NOMO-1 (cell line): ENCODE results near the gene TENM3.
"Not testable (repeated sequence)": the region's sequence is repeated elsewhere in the genome, so short reads cannot be mapped to it uniquely, and the experiment has no call there.

Experiments
- DNase-seq, 2 experiments: peaks; one replicate each; lab custom pipeline; 2025; ENCODE audit not compliant: unreplicated experiment in 2 of 2; lab: John Stamatoyannopoulos, UW

The TENM3 gene

DNA sequence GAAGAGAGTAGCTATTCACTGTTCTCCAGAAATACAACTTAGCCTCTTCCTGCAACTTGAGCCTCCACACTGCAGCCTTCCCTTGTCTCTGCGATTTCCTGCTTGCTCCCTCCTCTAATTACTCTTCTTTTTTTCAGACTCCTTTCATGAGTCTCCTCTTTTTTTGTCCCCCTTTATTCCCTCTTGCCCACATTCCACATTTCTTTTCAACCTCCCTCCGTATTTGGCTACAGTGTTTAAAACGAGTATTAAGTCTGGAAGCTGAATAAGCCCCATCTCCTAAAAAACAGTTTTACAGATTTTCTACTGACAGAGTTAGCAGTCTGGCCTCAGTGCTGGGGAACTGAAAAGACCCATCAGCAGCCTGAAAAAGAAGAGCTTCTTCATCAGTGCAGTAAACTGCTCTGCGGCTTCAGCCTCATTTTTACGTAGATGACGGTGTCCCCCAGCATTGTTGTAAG lies 141.5 kb downstream of the TENM3 start:
- DNase-seq: no peak

DNA sequence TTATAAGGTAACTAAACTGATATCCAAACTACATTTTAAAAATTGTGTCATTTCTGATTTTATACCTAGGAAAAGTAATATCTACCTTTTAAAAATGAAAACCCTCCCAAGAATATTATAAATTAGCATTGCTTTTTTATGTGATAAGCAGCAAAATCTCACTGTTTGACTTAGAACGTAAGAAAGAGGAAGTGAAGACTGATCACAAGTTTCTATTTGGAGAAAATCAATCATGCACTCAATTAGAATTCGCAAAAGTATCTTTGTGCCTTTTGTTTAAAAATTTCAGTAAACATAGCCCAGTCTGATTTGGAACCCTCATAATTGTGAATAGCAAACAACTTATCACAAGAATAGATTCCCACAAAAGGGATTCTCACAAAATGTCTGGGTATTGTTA lies 142.7 kb downstream of the TENM3 start:
- no peak for DNase-seq

DNA sequence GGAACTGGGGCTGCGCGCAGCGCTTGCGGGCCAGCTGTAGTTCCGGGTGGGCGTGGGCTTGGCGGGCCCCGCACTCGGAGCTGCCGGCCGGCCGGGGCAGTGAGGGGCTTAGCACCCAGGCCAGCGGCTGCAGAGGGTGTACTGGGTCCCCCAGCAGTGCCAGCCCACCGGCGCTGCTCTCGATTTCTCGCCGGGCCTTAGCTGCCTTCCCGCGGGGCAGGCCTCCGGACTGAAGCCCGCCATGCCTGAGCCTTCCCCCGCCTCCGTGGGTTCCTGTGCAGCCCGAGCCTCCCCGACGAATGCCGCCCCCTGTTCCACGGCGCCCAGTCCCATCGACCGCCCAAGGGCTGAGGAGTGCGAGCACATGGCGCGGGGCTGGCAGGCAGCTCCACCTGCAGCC lies 143.4 kb downstream of the TENM3 start:
- not testable (repeated sequence) for DNase-seq

DNA sequence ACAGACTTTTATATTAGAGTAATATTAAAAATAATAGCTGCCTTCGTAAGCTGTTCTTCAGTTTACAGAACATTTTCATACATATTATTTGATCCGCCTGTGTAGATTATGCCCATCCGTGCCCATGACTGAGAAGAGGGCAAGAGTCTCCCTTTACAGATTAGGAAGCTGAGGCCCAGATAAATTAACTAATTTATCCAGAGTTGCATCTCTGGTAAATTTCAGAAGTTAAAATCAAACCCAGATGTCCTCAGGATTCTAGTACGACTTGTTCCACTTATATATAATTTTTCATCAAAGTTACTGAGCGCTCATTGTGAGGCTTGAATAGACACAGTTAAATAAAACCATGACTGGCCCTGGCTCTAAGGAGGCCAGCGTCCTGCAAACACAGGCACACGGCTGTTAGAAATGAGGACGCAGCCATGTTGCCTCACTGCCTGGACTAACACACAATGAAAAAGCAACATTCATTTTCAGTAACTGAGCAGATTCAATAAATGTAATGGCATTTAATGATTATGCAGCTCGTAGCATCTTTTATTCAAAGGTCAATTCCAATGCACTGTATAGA lies 148.0 kb downstream of the TENM3 start:
- DNase-seq: no peak

DNA sequence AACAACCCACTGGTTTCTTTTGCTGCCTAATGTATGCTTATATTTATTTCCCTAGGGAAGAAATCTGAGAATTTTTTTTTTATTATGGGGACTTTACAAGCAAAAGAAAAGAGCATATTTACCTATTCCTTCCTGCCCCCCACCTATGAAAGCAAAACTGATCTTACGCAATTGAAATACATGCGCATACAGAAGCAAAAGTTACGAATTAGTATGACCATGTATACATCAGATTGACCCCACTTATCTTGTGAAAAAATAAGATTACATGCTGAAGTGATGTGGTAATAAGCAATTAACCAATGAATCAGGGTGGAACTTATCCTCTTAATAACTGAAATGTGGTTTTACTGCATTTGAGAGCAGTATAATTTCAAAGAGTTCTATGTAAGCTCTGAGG lies 151.0 kb downstream of the TENM3 start:
- no peak for DNase-seq

DNA sequence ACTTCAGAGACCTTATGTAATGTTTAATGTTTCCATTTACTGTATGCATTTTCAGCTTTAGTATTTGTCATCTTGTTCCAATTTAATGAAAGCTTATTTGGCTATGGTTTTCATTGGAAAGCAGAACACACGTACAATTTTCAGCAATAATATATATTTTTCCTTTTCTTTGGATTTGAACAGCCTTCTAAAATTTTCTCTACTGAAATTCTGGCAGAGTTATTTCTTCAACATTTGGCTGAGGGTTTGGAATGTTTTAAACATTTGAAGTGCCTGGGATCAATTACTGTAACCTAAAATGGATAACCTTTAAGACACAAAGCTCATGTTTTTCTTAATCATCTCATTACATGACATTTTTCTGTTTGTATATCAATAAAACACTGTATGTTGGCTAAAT lies 156.9 kb downstream of the TENM3 start:
- DNase-seq: no peak

DNA sequence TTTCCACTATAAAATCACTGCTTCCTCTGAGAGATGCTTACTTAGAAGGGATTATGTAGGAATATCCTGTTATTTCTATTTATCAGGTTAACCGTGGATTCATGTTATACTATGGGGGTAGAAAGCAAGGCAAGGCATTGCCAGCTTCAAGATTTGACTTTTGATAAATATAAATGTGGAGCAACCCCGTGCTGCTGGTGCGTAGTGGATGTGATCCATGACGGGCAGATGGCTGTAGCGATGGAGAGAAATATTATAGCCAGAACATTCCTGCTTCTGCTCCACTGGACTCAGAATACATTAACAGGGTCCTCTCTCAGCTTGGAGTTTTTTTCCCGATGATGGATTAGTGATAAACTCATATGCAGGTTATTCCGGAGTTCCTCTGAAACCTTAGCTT lies 157.6 kb downstream of the TENM3 start:
- DNase-seq: no peak

DNA sequence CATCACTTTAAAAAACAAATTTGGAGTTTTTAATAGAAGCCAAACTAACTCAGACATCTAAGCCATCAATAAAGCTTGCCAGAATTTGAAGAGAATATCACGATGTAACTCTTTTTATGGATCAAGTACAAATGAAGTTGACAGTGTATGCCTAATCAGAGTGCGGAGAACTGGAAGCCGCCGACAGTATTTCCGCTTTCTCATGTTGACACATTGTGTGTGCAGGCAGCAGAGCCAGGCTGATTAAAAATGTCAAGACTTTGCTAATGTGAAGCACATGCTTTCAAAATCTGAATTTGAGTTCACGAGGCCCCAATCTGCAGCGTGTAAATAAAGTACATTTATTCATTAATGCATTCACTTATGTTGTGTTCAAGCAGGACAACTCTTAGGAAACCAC lies 161.2 kb downstream of the TENM3 start:
- DNase-seq: no peak

DNA sequence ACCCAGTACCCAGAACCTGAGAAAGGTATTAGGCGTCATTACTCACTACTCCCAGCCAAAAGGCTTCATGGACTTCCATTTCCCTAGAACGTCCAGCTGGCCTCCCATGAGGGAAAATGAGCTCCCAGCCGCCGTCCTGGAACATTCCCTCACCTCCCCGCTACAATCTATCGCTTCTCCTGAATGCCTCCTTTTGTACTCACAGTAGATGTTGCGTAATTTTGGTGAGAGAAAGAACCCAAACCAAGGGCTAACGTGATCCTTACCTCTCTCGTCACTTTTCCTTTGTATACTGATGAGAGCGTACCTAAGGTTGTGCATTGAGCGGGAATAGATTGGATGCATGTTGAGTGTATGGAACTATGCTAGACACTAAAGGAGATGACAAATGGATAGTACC lies 161.9 kb downstream of the TENM3 start:
- no peak for DNase-seq

DNA sequence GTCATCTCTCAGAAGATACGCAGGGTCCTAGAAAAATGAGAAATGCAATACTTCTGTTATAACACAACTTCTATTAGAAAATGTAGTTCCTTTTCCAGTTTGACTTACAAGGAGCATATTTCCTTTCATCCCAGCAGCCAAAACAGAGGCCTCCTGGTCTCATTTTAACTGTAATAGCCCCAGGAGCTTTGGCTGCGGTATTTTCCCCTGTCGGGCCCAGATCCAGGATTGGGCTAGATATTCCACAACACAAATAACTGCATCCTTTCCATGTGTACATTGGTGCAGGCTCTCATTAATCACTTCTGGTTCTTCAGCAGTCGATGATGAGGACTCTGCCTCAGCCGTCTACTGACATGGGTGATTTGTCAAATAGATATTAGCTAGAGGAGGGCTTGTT lies 166.1 kb downstream of the TENM3 start:
- no peak for DNase-seq

DNA sequence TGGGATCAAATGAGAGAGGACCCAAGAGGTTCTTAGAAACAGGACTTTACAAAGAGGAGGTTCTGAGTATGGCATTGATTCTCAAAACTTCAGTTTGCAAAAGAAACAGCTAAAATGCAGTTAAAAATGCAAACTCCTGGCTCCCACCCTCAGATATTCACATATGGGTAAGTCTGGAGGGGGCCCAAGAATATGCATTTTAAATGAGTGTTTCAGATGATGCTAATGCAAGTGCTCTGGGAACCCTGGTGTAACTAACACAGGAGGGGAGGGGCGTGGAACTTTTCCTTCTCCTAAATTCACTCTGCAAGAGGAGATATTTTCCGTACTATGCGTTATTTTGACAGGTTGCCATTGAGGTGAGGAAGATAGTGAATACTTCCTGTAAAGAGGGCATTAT lies 168.2 kb downstream of the TENM3 start:
- DNase-seq: no peak

DNA sequence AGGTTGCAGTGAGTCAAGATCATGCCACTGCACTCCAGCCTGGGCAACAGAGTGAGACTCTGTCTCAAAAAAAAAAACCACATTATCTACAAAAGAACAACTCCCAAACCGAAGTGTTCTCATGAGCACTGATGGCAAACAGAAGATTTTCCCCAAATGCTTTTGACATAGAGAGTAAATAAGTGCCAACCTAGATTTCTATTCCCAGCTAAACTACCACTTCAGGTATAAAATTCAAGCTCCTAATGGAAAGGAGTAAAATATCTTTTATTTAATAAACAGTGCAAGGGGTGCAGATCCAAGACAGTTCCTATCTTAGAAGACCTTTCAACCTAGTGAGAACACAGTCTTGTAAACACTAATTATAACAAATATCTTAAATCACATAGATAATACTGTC lies 170.3 kb downstream of the TENM3 start:
- no peak for DNase-seq

DNA sequence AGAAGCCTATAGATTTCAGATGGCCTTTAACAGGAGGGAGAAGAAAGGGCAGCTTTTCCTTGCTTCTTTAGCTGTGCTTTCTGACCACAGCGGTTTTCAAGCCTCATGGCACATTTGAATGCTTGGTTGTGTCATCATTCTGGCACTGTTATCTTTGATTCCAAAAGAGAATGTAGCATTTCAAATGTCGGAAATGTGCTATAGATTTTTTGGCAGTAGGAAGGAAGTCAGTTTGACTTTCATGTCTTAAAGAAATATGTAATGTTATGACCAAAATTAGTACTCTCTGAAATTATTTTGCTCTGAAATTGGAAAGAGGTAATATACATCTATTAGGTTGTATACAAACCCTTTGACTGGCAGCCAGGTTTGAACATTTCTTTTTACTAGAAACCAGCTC lies 171.9 kb downstream of the TENM3 start:
- no peak for DNase-seq

DNA sequence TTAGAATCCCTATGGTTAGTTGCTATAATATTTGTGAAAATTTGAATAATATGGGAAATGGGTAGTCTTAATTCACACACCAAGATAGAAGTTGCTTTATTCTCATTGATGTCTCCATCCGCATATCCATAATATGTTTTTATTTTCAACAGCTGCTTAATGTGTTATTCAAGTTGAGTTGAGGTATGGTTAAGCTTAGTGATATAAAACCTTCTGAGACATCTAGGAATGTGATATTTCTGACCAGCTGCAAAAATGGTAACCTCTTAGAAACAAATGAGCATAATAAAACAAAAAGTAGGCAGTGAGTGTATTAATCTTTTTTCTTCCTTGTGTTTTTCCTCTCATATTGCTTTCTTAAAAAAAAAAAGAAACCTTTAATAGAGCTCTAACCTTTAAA lies 172.9 kb downstream of the TENM3 start:
- no peak for DNase-seq

DNA sequence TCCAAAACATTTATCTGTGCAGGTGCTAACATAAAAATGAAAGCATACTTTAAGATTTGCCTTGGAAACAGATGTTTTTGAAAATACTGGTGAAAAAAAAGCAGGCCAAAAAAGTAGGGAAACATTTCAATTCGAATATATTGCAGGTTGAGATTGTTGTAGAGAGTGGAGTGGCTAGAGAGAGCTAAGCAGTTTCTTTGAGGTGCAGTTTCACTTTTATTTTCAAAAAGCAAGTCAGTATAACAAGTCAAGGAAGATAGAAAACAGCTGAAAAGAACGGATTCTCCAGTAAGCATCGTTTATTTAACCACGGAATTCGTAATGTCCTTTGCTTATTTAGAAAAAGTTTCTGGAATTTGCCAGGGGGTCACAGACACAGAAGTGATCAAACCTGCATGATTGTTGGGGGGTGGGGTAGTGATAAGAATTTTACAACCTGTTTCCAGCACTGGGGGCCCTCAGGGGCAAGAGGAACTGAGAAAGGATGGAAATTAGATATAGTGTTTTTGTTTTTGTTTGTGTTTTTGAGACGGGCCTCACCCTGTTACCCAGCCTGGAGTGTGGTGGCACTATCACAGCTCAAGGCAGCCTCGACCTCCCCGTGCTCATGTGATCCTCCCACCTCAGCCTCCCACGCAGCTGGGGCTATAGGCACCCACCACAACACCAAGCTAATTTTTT lies 175.0 kb downstream of the TENM3 start:
- DNase-seq: no peak

DNA sequence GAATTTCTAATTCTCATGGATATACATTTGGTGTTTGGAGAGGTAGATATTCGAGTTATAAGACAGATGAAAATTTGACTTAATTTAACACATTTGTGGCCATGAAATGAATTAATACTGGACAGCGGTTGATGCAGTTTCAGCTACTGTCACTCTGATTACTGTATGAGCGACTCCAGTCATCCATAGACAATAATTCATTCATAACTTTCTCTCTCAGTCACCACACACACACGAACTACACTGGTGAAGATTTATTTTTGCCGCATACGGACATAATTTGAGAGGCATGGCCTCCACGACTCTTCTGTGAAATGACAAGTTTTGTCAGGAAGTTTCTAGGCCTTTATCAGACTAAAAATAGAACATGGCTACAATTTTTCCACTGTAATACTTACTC lies 177.0 kb downstream of the TENM3 start:
- DNase-seq: no peak

DNA sequence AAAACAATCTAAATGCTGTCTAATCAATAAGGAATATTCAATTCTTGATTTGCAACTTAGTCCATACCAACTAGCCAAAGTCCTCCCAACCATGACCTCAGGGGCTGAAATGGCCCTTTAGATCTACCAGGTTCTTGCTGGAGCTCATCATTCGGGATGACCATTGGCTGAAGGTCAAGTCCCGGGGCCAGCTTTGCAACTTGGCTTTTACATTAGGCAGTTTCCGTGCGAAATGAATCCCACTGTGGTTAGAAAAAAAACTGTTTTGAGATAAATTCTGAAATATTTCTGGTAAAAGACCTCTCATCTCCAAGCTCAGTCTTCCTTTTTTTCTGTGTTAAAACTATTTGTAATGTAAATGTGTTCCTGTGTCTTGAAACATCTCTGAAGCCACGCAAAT lies 178.6 kb downstream of the TENM3 start:
- no peak for DNase-seq

DNA sequence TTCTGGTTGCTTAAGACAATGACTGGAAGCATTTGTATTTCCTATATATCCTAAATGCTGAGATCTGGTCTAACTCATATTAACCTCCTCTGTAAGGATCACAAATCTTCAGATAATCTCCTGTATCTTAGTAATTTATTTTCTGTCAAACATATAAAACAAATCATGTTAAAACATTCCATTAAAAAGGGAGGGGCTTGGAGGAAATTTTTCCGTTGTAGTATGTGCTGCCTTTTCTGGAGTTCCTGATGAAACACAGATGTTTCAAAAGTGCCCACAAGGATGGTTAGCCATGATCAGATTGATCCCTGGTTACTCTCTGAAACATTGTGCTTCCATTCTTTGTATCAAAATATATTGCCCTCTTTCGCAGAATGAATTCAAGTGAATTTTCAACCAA lies 182.1 kb downstream of the TENM3 start:
- DNase-seq: no peak

DNA sequence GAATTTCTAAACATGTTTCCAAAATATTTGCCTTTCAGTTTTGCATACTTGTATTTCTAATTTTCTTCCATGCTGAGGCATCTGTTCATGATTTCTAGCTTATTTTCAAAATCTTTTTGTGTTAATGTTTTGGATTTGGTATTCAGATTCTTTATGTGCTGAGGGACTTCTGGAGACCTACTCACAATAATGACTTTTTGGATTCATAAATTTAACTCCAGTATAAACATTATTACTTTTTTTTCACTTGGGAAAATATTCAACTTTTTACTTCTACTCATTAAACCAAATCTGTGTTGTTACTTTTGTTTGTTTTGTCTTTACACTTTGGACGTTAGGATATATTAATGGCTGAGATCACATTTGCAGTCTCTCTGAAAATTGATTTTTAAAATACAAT lies 183.7 kb downstream of the TENM3 start:
- no peak for DNase-seq

DNA sequence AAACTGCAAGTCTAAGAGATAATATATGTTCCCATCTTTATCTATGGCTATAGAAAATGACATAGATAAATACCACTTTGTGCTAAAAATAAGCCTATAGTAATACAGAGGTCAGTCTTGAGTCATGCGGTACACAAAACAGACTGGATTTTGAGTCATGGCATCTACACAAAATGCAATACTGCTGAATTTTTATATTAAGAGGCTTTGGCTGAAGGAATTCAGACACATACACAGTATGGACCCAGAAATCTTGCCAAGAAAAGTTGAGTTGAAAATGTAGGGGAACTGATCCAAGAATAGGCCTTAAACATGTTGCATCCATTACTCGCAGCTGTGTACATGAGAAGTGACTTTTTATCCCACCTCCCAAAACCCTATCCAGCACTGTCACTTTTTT lies 184.4 kb downstream of the TENM3 start:
- no peak for DNase-seq

DNA sequence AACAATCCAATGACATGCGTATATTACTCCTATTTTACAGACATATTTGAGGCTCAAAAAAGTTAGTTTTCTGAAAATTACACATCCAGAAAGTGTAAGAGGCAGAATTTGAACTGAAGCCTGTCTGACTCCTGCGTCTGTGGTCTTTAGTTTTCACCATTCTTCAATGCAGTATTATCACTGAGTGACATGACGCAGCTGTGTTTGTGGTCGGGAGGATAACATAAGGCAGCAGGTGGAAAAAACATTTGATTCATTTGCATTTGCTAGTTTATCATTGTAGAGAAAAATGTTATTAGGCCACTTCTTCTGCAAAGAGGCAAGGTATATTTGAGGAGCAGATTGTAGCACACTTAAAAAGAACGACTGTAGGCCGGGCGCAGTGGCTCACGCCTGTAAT lies 186.7 kb downstream of the TENM3 start:
- no peak for DNase-seq

DNA sequence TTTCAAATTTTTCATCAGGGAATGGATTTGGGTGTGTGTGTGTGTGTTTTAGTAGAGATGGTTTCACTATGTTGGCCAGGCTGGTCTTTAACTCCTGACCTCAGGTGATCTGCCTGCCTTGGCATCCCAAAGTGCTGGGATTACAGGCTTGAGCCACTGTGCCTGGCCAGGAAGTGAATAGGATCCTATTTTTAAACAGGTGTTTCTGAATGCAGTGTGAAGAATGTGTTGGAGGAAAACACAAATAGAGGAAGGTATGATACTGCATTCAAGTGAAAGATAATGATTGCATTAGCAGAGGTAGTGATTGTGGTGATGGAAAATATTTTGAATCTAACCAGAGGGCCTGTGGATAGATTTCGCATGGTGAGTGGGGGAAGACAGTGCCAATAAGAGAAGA lies 189.6 kb downstream of the TENM3 start:
- no peak for DNase-seq

DNA sequence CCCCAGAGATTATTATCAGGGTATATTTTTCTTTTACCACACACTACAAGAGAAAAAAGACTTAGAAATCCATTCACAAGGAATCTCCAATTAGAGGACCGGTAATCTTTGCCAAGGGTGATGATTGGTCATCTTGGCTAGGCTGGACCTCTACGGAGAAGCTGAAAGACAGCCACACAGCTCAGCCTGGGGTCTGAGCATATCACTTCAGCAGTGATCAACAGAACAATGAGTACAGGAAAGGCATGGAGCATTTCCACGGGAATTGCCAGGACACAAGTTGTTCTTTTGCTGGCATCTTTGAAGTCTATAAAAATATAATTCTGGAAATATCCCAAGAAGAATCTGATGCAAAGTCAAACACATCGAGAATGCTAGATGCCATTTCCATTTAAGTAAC lies 191.5 kb downstream of the TENM3 start:
- DNase-seq: no peak
